AG09319 (cell line): ENCODE data around the gene KLHL36.
"Not testable (repeated sequence)": the region's sequence is repeated elsewhere in the genome, so short reads cannot be mapped to it uniquely, and the experiment has no call there.

ENCODE experiments used
- DNase-seq: peaks from one replicate; pipeline ENCODE4 v3.0.0-alpha.2; 2010; ENCODE audit warnings: low read depth; ENCODE audit errors: extremely low read depth
- TF ChIP-seq, protein P1 (sequence below): IDR thresholded peaks from 2 replicates; pipeline ENCODE4 v1.5.1; 2011; ENCODE audit warnings: low read depth, mild to moderate bottlenecking, inconsistent platforms, low read length, moderate library complexity

KLHL36 gene

DNA sequence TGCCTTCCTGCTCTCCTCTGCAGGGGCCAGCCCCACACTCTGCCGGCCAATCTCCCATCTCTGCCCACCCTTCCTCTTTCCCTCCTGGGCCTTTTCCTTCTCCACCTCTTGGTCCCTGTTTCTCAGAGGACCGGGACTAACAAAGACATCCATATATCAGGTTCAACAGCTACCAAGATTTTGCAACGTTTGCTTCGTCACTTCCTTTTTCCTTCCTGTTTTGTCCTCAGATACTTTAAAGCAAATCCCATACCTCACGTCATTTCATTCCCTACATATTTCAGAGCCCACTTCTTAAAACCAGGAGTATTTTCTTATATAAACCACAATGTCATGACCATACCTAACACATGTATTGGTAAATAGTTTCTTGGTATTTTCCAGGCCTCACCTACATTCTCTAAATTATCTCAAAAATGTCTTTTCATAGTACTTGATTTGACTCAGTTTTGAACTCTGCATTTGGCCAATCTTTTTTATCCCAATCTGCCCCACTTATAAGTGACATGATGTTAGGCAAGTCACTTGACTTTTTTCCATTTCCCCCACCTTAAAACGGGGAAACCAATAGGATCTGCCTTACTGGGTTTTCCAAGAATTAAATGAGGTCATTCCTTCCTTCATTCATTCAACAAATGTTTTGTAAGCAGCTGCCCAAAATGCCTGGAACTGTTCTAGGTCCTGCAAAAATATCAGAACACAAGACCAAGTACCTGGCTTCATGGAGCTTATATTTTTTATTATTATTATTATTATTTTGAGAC, 44.3 kb downstream of the KLHL36 start:
- TF ChIP-seq, protein P1, sequence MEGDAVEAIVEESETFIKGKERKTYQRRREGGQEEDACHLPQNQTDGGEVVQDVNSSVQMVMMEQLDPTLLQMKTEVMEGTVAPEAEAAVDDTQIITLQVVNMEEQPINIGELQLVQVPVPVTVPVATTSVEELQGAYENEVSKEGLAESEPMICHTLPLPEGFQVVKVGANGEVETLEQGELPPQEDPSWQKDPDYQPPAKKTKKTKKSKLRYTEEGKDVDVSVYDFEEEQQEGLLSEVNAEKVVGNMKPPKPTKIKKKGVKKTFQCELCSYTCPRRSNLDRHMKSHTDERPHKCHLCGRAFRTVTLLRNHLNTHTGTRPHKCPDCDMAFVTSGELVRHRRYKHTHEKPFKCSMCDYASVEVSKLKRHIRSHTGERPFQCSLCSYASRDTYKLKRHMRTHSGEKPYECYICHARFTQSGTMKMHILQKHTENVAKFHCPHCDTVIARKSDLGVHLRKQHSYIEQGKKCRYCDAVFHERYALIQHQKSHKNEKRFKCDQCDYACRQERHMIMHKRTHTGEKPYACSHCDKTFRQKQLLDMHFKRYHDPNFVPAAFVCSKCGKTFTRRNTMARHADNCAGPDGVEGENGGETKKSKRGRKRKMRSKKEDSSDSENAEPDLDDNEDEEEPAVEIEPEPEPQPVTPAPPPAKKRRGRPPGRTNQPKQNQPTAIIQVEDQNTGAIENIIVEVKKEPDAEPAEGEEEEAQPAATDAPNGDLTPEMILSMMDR, result no peak
- DNase-seq, result no peak

DNA sequence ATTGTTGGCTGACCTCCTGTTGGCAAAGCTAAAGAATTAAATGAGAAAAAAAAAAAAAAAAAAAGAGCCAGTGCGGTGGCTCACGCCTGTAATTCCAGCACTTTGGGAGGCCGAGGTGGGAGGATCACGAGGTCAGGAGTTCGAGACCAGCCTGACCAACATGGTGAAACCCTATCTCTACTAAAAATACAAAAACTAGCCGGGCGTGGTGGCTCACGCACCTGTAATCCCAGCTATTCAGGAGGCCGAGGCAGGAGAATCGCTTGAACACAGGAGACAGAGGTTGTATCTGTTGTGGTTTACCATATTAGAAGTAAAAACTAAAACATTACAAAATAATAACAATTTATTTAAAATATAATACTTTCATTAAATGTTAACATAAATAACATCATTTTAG, 45.6 kb downstream of the KLHL36 start:
- DNase-seq, result not testable (repeated sequence)

DNA sequence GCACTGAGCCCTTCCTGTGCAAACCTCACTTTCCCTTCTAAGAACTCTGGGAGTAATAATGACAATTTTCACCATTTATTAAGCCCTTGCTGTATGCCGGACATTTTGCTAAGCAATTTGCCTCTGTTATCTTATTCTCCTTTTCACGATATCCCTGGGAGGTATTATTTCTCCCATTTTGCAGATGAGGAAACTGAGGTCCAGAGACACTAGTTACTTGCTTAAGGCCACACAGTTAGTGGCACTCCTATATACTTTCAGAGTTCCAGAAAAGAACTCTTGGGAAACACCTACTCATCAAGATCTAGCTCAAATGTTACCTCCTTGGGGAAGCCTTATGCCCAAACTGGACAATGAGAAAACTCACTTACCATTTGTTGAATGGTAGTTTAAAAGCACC, 46.7 kb downstream of the KLHL36 start:
- TF ChIP-seq, protein P1, result no peak
- DNase-seq, result no peak

DNA sequence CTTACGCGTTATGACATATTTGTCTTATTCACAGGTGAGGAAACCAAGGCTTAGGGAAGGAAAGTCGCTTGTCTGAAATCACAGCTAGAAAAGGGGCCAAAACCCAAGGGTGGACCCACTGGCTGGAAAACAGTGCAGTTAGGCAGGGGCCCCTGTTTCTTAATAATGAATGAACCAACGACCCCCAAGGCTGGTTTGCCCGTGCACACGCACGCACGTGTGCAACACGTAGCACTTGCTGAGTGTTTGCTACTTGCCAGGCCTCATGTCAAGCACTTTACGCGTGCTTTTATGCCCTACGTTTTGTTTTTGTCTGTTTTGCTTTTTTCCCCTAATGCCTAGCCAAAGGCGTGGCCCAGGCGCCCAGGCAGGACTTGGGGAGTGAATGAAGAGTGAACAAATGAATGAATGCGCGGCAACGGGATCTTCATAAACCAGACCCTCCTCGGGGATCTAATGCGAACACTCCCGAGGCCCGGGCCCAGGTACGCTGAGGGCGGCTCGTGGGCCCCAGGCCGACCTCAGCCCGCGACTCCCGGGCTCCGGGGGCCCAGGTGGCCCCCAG, 50.9 kb downstream of the KLHL36 start:
- DNase-seq, result no peak
- TF ChIP-seq, protein P1, result no peak

DNA sequence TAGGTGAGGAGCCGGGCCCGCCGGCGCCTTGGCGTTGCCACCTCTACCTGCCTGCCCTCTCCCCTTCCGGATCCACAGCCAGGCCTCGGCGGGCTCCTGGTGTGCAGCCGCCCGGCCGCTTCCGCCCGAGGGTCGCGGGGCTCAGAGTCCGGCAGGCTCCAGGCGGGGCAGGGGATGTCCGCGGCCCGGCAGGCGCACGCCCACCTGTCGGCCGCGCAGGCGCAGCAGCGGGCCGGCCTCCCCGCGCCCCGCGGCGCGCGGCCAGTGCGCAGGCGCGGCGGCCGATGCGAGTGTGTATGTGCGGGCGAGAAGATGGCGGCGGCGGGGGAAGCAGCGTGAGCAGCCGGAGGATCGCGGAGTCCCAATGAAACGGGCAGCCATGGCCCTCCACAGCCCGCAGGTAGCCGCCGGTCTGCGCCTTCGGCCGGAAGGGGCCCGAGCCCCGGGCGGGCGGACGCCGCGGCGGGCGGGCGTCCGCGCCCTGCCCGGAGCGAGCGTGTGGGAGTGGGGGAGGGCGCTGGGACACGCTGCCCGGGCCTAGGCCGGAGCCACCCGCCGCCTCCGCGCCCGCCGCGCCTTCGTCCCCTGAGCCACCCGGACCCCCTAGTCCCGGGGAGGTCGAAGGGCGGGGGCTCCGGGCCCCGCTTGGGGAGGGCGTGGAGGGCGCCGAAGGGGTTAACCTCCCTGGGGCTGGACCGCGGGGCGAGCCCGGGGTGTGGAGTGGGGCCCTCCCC, 51.6 kb downstream of the KLHL36 start, which contains the start of gene USP10:
Gene USP10 (plus strand): TSS at position 289 of the 734 bp plus-strand sequence. CDS start 91 bp downstream, at position 380.
- DNase-seq, result peak; percentile 36
- TF ChIP-seq, protein P1, result no peak

DNA sequence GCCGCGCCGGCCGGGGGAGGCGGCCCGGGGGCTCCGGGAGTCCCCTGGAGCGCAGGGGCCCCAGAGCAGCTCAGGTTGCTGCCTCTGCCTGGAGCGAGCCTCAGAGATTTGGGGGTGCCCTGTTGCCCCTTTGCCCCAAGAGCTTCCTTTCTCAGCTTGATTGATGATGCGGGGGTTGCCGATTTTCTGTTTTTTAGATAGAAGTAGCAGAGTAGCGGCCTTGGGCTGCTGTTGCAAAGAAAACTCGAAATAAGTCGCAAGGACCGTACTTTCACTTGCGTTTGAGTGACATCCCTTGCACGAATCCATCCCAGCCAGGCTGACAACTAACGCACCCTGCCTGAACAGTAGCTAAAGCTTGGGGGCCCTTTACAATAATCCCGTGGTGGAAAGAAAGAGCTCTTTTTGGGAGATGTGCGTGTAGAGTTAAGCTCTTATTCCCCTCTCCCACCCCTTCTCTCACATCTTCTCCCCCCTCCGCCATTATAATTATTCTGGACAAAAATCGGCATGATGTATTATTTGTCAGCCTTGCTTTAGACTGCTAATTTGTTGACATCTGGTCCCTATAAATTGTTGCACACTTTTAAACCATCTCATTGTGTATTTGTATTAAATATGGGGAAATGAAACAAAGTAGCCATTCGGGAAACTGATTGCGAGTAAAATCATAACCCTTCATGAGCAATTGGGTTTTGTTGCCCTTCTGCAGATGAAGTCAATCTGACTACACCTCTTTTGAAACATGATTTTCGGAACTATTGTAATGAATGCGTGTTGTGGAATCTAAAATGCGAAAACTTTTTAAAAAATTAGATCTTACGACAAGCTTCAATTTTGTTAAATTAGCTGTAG, 52.4 kb downstream of the KLHL36 start:
- TF ChIP-seq, protein P1, result no peak
- DNase-seq, result no peak

DNA sequence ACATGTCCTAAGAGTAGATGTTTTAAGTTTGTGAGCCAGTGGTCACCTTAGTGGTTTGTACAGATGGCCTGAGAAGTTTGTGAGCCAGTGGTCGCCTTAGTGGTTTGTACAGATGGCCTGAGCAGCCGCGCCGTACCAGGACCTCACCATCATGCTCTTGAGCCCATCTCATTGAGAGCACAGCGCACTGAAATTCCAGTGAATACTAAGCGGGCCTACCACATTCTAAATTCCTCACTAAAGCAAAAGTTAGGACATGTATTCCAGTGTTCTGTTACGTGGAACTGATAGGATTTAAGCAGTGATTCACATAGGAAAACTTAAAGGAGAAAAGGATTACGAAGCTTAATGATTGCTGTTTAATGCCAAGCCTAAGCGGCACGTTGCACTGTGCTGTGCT, 55.4 kb downstream of the KLHL36 start:
- TF ChIP-seq, protein P1, result no peak
- no peak for DNase-seq
